GM20000 (cell line): ENCODE measurements around the gene VTI1A.

Experiments
- DNase-seq: peaks from one replicate; pipeline ENCODE4 v3.0.0; 2012; ENCODE audit warnings: low spot score
- CTCF ChIP-seq: IDR thresholded peaks from 2 replicates; pipeline ENCODE4 v1.5.1; 2012; ENCODE audit warnings: mild to moderate bottlenecking, control low read depth; ENCODE audit errors: extremely low read depth, missing control alignments

Gene VTI1A

GRCh38 chr10:112559349-112559748, 112.3 kb downstream of the VTI1A start:
- no peak for DNase-seq
- no peak for TF ChIP-seq CTCF

- DNase-seq = no peak
- no peak for TF ChIP-seq CTCF
Observed at GRCh38 chr10:112562122-112562521, 115.1 kb downstream of the VTI1A start.

- DNase-seq = no peak
Observed at GRCh38 chr10:112562809-112563663, 116.0 kb downstream of the VTI1A start.

DNA sequence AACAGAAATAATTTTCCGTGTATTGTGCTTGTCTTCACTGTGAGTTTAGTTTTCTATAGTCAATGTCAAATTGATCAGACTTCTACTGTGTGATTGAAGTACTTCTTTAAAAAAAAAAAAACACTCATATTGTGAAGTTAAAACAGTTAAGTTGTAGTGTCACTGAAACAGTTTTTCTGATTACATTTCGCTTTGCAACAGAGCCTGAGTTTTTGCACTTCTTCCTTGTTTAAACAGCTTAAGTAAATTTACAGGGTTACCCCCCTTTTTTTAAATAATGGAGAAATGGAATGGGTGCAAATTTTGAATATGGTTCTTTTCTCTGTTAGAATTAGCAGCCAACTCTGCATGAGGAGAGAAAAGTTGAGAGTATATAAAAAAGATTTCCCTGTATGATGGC, 117.3 kb downstream of the VTI1A start:
- no peak for TF ChIP-seq CTCF
- DNase-seq = no peak

More at GRCh38 chr10:112562809-112563663, 116.0 kb downstream of the VTI1A start:
- TF ChIP-seq CTCF = no peak

- peak; percentile 34 for TF ChIP-seq CTCF
- peak; percentile 27 for DNase-seq
Observed at GRCh38 chr10:112565434-112566053, 118.5 kb downstream of the VTI1A start.

DNA sequence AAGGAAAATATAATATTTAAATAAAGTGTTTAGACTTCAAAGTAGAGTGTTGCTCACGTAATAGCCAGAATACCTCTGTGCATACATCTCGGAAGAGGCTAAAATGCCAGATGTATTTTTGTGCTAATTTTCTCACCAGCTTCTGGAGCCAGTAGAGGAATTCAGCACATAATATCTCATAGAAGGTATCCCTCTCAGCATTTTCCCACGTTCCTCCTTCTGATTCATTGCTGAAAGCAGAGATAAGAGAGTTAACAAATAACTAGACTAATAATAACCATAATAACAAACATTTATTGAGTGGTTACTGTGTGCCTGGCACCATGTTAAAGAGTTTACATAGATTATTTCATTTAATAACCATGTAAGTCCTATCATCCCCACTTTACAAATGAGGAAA, 123.6 kb downstream of the VTI1A start:
- DNase-seq = no peak
- no peak for TF ChIP-seq CTCF

DNA sequence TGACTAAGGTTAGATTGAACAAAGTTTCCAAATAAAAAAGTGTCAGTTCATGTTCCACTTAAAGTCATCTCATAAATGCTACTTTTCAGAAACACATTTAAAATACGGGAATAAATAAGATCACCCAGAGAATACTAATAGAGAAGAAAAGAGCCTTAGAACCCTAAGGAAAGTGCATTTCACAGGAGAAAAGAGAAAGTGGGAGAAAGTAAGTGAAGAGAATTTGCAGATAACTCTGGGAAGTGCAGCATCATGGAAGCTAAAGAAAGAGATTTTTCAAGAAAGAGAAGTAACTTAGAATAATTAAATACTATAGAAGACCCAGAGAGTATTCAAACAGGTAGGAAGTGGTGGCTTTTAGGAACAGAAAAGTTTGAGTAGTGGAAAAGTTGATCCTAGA, 132.6 kb downstream of the VTI1A start:
- no peak for DNase-seq
- TF ChIP-seq CTCF = no peak
